Erythroblast (primary cell): ENCODE results near the gene TMPRSS4.

ENCODE experiments used
- GATA1 ChIP-seq: IDR thresholded peaks from 2 replicates; pipeline ENCODE4 v1.6.1; 2011; ENCODE audit warnings: low read depth, mild to moderate bottlenecking, control low read depth, low read length, moderate library complexity
- POLR2A ChIP-seq: IDR thresholded peaks from 2 replicates; pipeline ENCODE4 v1.6.1; 2011; ENCODE audit warnings: mild to moderate bottlenecking, low read length

DNA sequence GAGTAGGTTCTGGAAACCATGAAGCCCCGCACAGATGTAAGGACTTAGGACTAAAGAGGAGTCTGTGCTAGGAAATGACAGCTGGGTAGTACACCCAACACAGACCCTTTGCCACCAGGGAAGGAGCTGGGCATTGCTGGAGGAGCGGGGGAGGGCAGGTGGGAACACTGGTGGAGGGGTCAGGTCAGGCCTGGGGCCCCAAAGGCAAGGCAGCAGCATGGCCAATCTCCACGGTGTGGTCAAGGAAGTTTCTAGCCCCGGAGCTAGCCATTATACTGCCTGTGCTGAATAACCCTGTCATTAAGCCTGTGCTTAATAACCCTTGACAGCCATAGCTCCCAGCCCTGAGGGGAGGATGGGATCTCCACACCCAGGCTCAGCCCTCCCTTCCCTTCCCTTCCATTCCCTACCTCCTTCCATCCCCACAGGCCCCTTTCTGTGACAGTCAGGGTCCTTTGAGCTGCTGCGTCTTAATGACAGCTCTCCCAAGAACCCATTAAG lies 2.1 kb downstream of the TMPRSS4 start:
- TF ChIP-seq POLR2A (no peak), GATA1 (no peak)
